B cell (primary cell): ENCODE data around the gene B4GALT5. TPM values are rescaled to one million over a fixed set of nuclear protein-coding genes. Genes with fewer than 3 reads are reported as not detected.

Source experiments
- ATAC-seq: fragments of 200-7000 bp; cut with Tn5 transposase; one replicate; pipeline ENCODE4 v1.10.0; 2021; ENCODE audit warnings: low read depth, mild to moderate bottlenecking, moderate number of reproducible peaks, moderate library complexity
- CTCF ChIA-PET: fragments of 350-600 bp; sonication (Branson Sonifier 250); formaldehyde crosslinking; loops from one replicate; lab custom pipeline; 2021; ENCODE audit warnings: antibody characterized with exemption, inconsistent platforms; lab: Charles Lee
- POLR2A ChIA-PET: fragments of 350-600 bp; sonication (Branson Sonifier 250); formaldehyde crosslinking; loops from one replicate; lab custom pipeline; 2021; ENCODE audit warnings: antibody characterized with exemption; lab: Charles Lee
- DNase-seq: peaks from one replicate; pipeline ENCODE4 v3.0.0; 2013
- H2AFZ ChIP-seq: 2 replicates; pipeline ENCODE4 v1.6.1; 2012; ENCODE audit warnings: mild to moderate bottlenecking, low read depth, low read length; ENCODE audit not compliant: insufficient read depth, poor library complexity, severe bottlenecking
- H3K27ac ChIP-seq, 2 donors: 1 replicate in 1 of 2; 2 replicates in 1 of 2; pipeline ENCODE4 v1.5.1; 2012 to 2013; ENCODE audit warnings: low read length in 2 of 2, mild to moderate bottlenecking in 2 of 2, moderate library complexity in 1 of 2
- H3K27me3 ChIP-seq, 4 experiments: fragments of 200-600 bp in 1 of 4; sonication (generic) in 1 of 4; replicated peaks in 1 of 4; 1 replicate in 2 of 4; 2 replicates in 2 of 4; pipeline versions ENCODE4 v1.6.1 to v1.7.0; 2013 to 2016; ENCODE audit warnings: low read length in 3 of 4, mild to moderate bottlenecking in 2 of 4, mixed read lengths in 1 of 4, moderate library complexity in 1 of 4; ENCODE audit not compliant: insufficient read depth in 4 of 4, control insufficient read depth in 3 of 4; ENCODE audit errors: control extremely low read depth in 1 of 4
- H3K36me3 ChIP-seq, 2 experiments: replicated peaks in 1 of 2; 1 replicate in 1 of 2; 2 replicates in 1 of 2; pipeline versions ENCODE4 v1.6.1 to v1.7.1; 2013; ENCODE audit warnings: low read length in 1 of 2; ENCODE audit not compliant: insufficient read depth in 2 of 2, control insufficient read depth in 1 of 2; ENCODE audit errors: control extremely low read depth in 1 of 2, extremely low read depth in 1 of 2
- H3K4me1 ChIP-seq, 2 donors: fragments of 200-600 bp in 1 of 2; sonication (generic) in 1 of 2; 1 replicate in 1 of 2; 2 replicates in 1 of 2; pipeline versions ENCODE4 v1.5.1 to v1.6.1; 2013 to 2017; ENCODE audit warnings: low read length in 2 of 2; ENCODE audit not compliant: control insufficient read depth in 2 of 2, insufficient read depth in 2 of 2
- H3K4me2 ChIP-seq: replicated peaks from 2 replicates; pipeline ENCODE3; 2012; ENCODE audit warnings: mild to moderate bottlenecking, low read depth, low read length; ENCODE audit not compliant: poor library complexity, severe bottlenecking
- H3K4me3 ChIP-seq, 5 experiments: fragments of 200-600 bp in 1 of 5; sonication (generic) in 1 of 5; 1 replicate in 3 of 5; 2 replicates in 2 of 5; pipeline versions ENCODE4 v1.5.1 to v1.7.0; 2011 to 2016; ENCODE audit warnings: low read length in 4 of 5, mild to moderate bottlenecking in 4 of 5, low read depth in 2 of 5, control low read depth in 1 of 5, moderate library complexity in 1 of 5; ENCODE audit not compliant: insufficient read depth in 1 of 5; ENCODE audit errors: control extremely low read depth in 1 of 5, extremely low read depth in 1 of 5
- H3K79me2 ChIP-seq: fragments of 200-600 bp; sonication (generic); one replicate; pipeline ENCODE4 v1.6.0; 2016; ENCODE audit warnings: low read length; ENCODE audit not compliant: control insufficient read depth, insufficient read depth
- H3K9ac ChIP-seq: fragments of 200-600 bp; sonication (generic); 2 replicates; pipeline ENCODE4 v1.6.1; 2017; ENCODE audit warnings: mild to moderate bottlenecking, low read length, moderate library complexity
- H3K9me3 ChIP-seq, 3 donors: one replicate each; pipeline versions ENCODE4 v1.6.1 to v1.7.1; 2013; ENCODE audit warnings: low read length in 2 of 3; ENCODE audit not compliant: control insufficient read depth in 2 of 3, insufficient read depth in 1 of 3; ENCODE audit errors: control extremely low read depth in 1 of 3
- H4K20me1 ChIP-seq: 2 replicates; pipeline ENCODE4 v1.6.0; 2012; ENCODE audit warnings: mild to moderate bottlenecking, low read length; ENCODE audit not compliant: insufficient read depth, control insufficient read depth, poor library complexity, severe bottlenecking
- H3K27ac Mint-ChIP-seq: one replicate; pipeline ENCODE4 v1.8.0; 2021; ENCODE audit warnings: mixed read lengths
- H3K27me3 Mint-ChIP-seq: one replicate; pipeline ENCODE4 v1.8.0; 2021; ENCODE audit warnings: mixed read lengths
- H3K4me1 Mint-ChIP-seq: one replicate; pipeline ENCODE4 v1.8.0; 2021; ENCODE audit warnings: mixed read lengths
- H3K4me3 Mint-ChIP-seq: one replicate; pipeline ENCODE4 v1.8.0; 2021; ENCODE audit warnings: mixed read lengths
- H3K9me3 Mint-ChIP-seq: one replicate; pipeline ENCODE4 v1.8.0; 2022; ENCODE audit warnings: mixed read lengths; ENCODE audit not compliant: insufficient read depth
- CTCF ChIP-seq: fragments of 200-600 bp; IDR thresholded peaks from one replicate; pipeline ENCODE4 v1.8.0; 2022; ENCODE audit warnings: antibody characterized with exemption, mild to moderate bottlenecking
- EZH2 ChIP-seq: IDR thresholded peaks from 2 replicates; pipeline ENCODE4 v1.6.1; 2012; ENCODE audit warnings: borderline replicate concordance, low read depth, mild to moderate bottlenecking, moderate library complexity, low read length; ENCODE audit not compliant: insufficient read depth, poor library complexity, severe bottlenecking
- WGBS: methylation state at CpG from one replicate; pipeline ENCODE4 v1.1.5; 2013; ENCODE audit warnings: missing lambda C conversion rate; ENCODE audit not compliant: insufficient coverage; 5-methylcytosine and 5-hydroxymethylcytosine counted together
- intact Hi-C: fragments of 100-400 bp; cut with micrococcal nuclease; formaldehyde crosslinking; loops from one replicate; pipeline ENCODE4 v1.10.0; 2022
- polyA plus RNA-seq: library from polyadenylated mRNA; depleted of rRNA; stranded (reverse); fragments of >200 nt; gene quantifications from 2 replicates; pipeline ENCODE4 v1.2.3, GENCODE V29; 2012
- total RNA-seq, 2 donors: library from RNA; stranded (reverse); fragments of 120-200 nt in 1 of 2; gene quantifications; 1 replicate in 1 of 2; 2 replicates in 1 of 2; pipeline versions ENCODE4 v1.2.3 to v1.2.4, GENCODE V29; 2013 to 2022

B4GALT5 gene
- total and polyA plus RNA-seq, 2 donors (not counting 1 experiment from before 2014, with no cell fraction given) = 3.4 to 7.3 TPM

DNA sequence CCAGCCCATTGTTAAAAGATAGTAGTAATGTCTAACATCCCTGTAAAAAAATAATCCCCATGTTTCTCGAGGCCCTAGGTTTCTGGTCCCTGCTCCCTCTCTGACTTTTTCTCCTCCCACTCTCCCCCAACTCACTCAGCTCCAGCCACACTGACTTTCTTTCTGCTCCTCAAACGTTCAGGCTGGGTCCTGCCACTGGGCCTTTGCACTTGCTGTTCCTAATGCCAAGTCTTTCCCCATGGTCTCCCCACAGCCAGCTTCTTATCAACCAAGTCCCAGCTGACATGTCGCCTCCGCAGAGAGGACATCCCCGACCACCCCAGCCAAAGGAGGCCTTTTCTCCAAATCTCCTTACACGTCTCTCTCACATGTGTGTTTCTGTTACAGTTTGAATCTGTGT lies 123.9 kb downstream of the B4GALT5 start:
- intact Hi-C loops = no loop called here
- H3K9me3 ChIP-seq = peaks cover 0 to 12% (median 0%) of the 10 kb centered on the region in 3 donors
- no peak overlapping the region for H3K4me3 ChIP-seq
- no peak overlapping the region for H3K4me2 ChIP-seq
- H3K4me1 ChIP-seq = no peaks in the 10 kb centered on the region
- Mint-ChIP-seq H3K27ac (no peak overlapping the region), H3K4me3 (no peak overlapping the region), H3K9me3 (no peaks in the 10 kb centered on the region), H3K27me3 (peaks cover 26% of the 10 kb centered on the region), H3K4me1 (peaks cover 5% of the 10 kb centered on the region)
- no peak overlapping the region for H3K9ac ChIP-seq
- ATAC-seq = no peak
- POLR2A ChIA-PET = no interaction called here
- TF ChIP-seq EZH2 (no peak), CTCF (no peak)
- H3K36me3 ChIP-seq = no peaks in the 10 kb centered on the region
- WGBS = 93% methylated on average over 4 of the region's 6 CpGs
- H2AFZ ChIP-seq = no peak overlapping the region
- H4K20me1 ChIP-seq = no peaks in the 10 kb centered on the region
- H3K79me2 ChIP-seq = no peaks in the 10 kb centered on the region
- peaks cover 0 to 8% (median 1%) of the 10 kb centered on the region in 4 experiments for H3K27me3 ChIP-seq
- DNase-seq = no peak
- no peak overlapping the region for H3K27ac ChIP-seq
- CTCF ChIA-PET = no interaction called here

DNA sequence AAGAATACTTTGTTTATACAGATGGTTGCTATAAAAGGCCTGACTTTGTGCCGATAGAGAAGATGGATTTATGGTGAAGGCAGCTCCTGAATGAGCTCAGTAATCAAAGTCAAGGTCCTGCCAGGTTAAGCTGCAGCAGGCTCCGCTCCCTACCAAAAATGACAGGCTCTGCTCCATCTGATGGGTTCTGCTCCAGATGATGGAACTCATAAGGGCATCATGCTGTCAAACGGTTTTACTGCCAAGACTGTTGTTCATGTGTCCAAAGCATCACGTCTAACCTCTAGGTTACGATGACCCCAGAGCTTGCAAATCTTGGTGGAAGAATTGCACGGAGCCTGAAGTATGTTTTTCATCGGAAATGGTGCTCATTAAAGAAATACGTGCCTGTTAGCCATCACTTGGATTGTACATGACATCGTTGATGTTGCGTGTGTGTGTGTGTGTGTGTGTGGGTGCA lies 126.5 kb downstream of the B4GALT5 start:
- DNase-seq = no peak
- intact Hi-C loops = no loop called here
- Histone ChIP-seq H4K20me1 (no peaks in the 10 kb centered on the region), H3K9me3 (peaks cover 0 to 20% (median 5%) of the 10 kb centered on the region in 3 donors), H3K27me3 (peaks cover 0 to 8% (median 1%) of the 10 kb centered on the region in 4 experiments), H3K4me2 (no peak overlapping the region), H3K4me3 (no peak overlapping the region), H3K79me2 (no peaks in the 10 kb centered on the region), H3K36me3 (no peaks in the 10 kb centered on the region), H3K27ac (no peak overlapping the region), H3K9ac (no peak overlapping the region), H3K4me1 (no peaks in the 10 kb centered on the region), H2AFZ (no peak overlapping the region)
- H3K27ac Mint-ChIP-seq = no peak overlapping the region
- TF ChIP-seq CTCF (no peak), EZH2 (no peak)
- H3K4me3 Mint-ChIP-seq = no peak overlapping the region
- POLR2A ChIA-PET = interaction anchor here (0.6 kb wide), 1 partner anchor 305 kb away, joined by 4 read pairs; no protein-coding TSS in a partner anchor
- peaks cover 3% of the 10 kb centered on the region for H3K9me3 Mint-ChIP-seq
- no peak for ATAC-seq
- H3K4me1 Mint-ChIP-seq = peaks cover 5% of the 10 kb centered on the region
- CTCF ChIA-PET = interaction anchor here (1.1 kb wide), 1 partner anchor 80 kb away, joined by 3 read pairs; no protein-coding TSS in a partner anchor
- WGBS = 91% methylated on average over 8 of the region's 10 CpGs
- peaks cover 26% of the 10 kb centered on the region for H3K27me3 Mint-ChIP-seq
